HG02884 (cell line): ENCODE results near the gene CCDC82.
"Not testable (repeated sequence)": the region's sequence is repeated elsewhere in the genome, so short reads cannot be mapped to it uniquely, and the experiment has no call there.

Source experiments
- ATAC-seq: cut with Tn5 transposase; IDR thresholded peaks from one replicate; pipeline ENCODE4 v1.9.1; 2021; ENCODE audit warnings: mild to moderate bottlenecking, moderate library complexity; ENCODE audit not compliant: unreplicated experiment

Gene CCDC82

GRCh38 chr11:96389720-96390487, at the start of gene CCDC82, which contains the start of gene JRKL:
CCDC82 (minus strand) TSS chr11:96389912; CDS start chr11:96384747, 5,165 bp downstream.
JRKL (plus strand) TSS chr11:96390013; CDS start chr11:96390650, 637 bp downstream.
- ATAC-seq, result peak; percentile 87

- ATAC-seq, result not testable (repeated sequence)
These were observed 42.9 kb upstream of the CCDC82 start for GRCh38 chr11:96432654-96433053.

GRCh38 chr11:96430668-96431067, 41.0 kb upstream of the CCDC82 start:
- no peak for ATAC-seq

- no peak for ATAC-seq
These were observed 35.0 kb upstream of the CCDC82 start for GRCh38 chr11:96424693-96425092.

GRCh38 chr11:96413408-96413807, 23.7 kb upstream of the CCDC82 start:
- no peak for ATAC-seq

GRCh38 chr11:96412761-96413381, 23.2 kb upstream of the CCDC82 start:
- no peak for ATAC-seq

GRCh38 chr11:96411412-96411811, 21.7 kb upstream of the CCDC82 start:
- ATAC-seq, result not testable (repeated sequence)

GRCh38 chr11:96400697-96401096, 11.0 kb upstream of the CCDC82 start:
- no peak for ATAC-seq

- ATAC-seq, result no peak
These were observed 8.2 kb upstream of the CCDC82 start for GRCh38 chr11:96397863-96398262.

GRCh38 chr11:96396637-96397036, 6.9 kb upstream of the CCDC82 start:
- no peak for ATAC-seq

- ATAC-seq, result no peak
These were observed 5.1 kb upstream of the CCDC82 start for GRCh38 chr11:96394773-96395172.

- ATAC-seq, result no peak
These were observed 4.1 kb upstream of the CCDC82 start for GRCh38 chr11:96393753-96394348.

GRCh38 chr11:96391698-96392307, 2.1 kb upstream of the CCDC82 start:
- ATAC-seq, result no peak

- no peak for ATAC-seq
These were observed 728 bp upstream of the CCDC82 start for GRCh38 chr11:96390488-96390792.

GRCh38 chr11:96388891-96389719, 607 bp downstream of the CCDC82 start:
- peak; percentile 42 for ATAC-seq

GRCh38 chr11:96385187-96385586, 4.5 kb downstream of the CCDC82 start:
- no peak for ATAC-seq

GRCh38 chr11:96384156-96384555, 5.6 kb downstream of the CCDC82 start:
- ATAC-seq, result no peak

- no peak for ATAC-seq
These were observed 12.9 kb downstream of the CCDC82 start for GRCh38 chr11:96376796-96377195.

- ATAC-seq, result no peak
These were observed 15.9 kb downstream of the CCDC82 start for GRCh38 chr11:96373826-96374225.

- no peak for ATAC-seq
These were observed 22.4 kb downstream of the CCDC82 start for GRCh38 chr11:96367342-96367741.

GRCh38 chr11:96366024-96366423, 23.7 kb downstream of the CCDC82 start:
- no peak for ATAC-seq
